NCI-H2107 (cell line): ENCODE data around the gene LRP2.
"Not testable (repeated sequence)": the region's sequence is repeated elsewhere in the genome, so short reads cannot be mapped to it uniquely, and the experiment has no call there.

Experiments used
- DNase-seq: peaks from one replicate; lab custom pipeline; 2025; lab: John Stamatoyannopoulos, UW

Gene LRP2

GRCh38 chr2:169301596-169302335, 60.6 kb downstream of the LRP2 start:
- no peak for DNase-seq

GRCh38 chr2:169300636-169301530, 61.5 kb downstream of the LRP2 start:
- DNase-seq = no peak

- DNase-seq = no peak
Measured at GRCh38 chr2:169298007-169298406, 64.3 kb downstream of the LRP2 start.

GRCh38 chr2:169294001-169294675, 68.2 kb downstream of the LRP2 start:
- DNase-seq = no peak

GRCh38 chr2:169291517-169291916, 70.8 kb downstream of the LRP2 start:
- DNase-seq = no peak

GRCh38 chr2:169290433-169290832, 71.9 kb downstream of the LRP2 start:
- DNase-seq = no peak

GRCh38 chr2:169287666-169288065, 74.7 kb downstream of the LRP2 start:
- no peak for DNase-seq

GRCh38 chr2:169286624-169287231, 75.6 kb downstream of the LRP2 start:
- DNase-seq = no peak

- no peak for DNase-seq
Measured at GRCh38 chr2:169285531-169286235, 76.7 kb downstream of the LRP2 start.

GRCh38 chr2:169280502-169280901, 81.8 kb downstream of the LRP2 start:
- no peak for DNase-seq

- DNase-seq = no peak
Measured at GRCh38 chr2:169275696-169276444, 86.5 kb downstream of the LRP2 start.

- no peak for DNase-seq
Measured at GRCh38 chr2:169272010-169272409, 90.3 kb downstream of the LRP2 start.

- not testable (repeated sequence) for DNase-seq
Measured at GRCh38 chr2:169270574-169270973, 91.8 kb downstream of the LRP2 start.

GRCh38 chr2:169265591-169265990, 96.7 kb downstream of the LRP2 start:
- no peak for DNase-seq

- no peak for DNase-seq
Measured at GRCh38 chr2:169260846-169261642, 101.3 kb downstream of the LRP2 start.

- no peak for DNase-seq
Measured at GRCh38 chr2:169260246-169260645, 102.1 kb downstream of the LRP2 start.

GRCh38 chr2:169259402-169259801, 102.9 kb downstream of the LRP2 start:
- no peak for DNase-seq

- DNase-seq = no peak
Measured at GRCh38 chr2:169258045-169258601, 104.2 kb downstream of the LRP2 start.

GRCh38 chr2:169254774-169255173, 107.6 kb downstream of the LRP2 start:
- no peak for DNase-seq

GRCh38 chr2:169247211-169247610, 115.1 kb downstream of the LRP2 start:
- DNase-seq = no peak
